A549 (cell line): ENCODE results near the gene DNMT3L.
"Not testable (repeated sequence)": the region's sequence is repeated elsewhere in the genome, so short reads cannot be mapped to it uniquely, and the experiment has no call there.

ENCODE experiments used
- CTCF ChIP-seq: fragments of >200 bp; sonication (Bioruptor Twin); formaldehyde crosslinking; IDR thresholded peaks from 3 replicates; pipeline ENCODE4 v1.5.1; 2016
- JUNB ChIP-seq: fragments of >200 bp; sonication (Bioruptor Twin); formaldehyde crosslinking; IDR thresholded peaks from 2 replicates; pipeline ENCODE4 v1.6.1; 2016

DNA sequence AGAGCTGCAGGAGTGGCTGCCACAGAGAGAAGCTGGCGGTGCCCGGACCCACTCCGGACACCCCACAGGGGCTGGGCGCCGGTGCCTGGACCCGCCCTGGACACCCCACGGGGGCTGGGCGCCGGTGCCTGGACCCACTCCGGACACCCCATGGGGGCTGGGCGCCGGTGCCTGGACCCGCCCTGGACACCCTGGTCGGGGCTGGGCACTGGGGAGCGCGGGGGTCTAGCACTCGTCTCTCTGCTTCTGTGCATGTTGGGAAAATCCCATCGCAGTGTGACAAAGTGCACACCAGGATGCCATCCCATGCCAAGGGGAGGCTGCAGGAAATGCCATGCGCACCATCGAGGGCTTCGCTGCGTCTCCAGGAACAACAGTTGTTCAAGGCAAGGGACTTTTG is 32.1 kb downstream of the DNMT3L start:
- not testable (repeated sequence) for TF ChIP-seq CTCF, JUNB
